ENCODE measurements around the gene TMF1. TPM values are rescaled to one million over a fixed set of nuclear protein-coding genes. Genes with fewer than 3 reads are reported as not detected.

TMF1 gene
- total RNA-seq, 1 donor from 2014 or later, result 34.4 TPM

DNA sequence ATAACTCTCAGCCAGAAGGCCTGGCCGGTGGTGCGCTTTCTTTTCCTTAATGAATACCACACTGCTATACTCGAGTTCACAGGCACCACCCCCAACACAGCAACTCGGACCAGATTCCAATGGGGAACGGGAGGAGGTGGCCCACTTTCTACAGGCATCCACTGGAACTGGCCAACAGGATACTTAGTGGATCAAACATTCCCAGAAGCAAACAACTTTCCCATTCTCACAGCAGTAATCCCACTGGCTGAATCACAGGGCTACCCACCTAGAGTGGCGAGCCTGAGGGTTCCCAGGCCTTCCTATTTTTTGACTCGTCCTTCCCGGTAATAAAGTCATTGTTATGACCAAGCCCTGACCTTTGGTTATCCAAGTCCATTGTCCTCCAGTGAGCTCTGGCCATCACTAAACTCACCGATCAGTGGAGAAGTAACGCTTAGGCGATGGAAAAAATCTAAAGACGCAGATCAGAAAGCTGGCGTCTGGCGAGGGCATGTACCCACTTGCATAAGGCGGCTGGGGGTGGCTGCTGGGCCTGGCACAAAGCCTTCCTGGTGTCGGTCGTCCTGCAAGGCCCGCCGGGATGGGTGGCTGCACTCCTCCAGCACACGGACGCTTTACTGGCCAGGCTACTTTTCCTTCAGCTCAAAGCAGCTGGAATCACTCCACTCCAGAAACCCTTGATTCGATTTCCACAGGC is 39.9 kb downstream of the TMF1 start:
- no peak for DNase-seq (ENCODE audit: extremely low spot score in 2 of 2)
- Histone ChIP-seq H3K9me3 (no peaks in the 10 kb centered on the region), H3K4me3 (peak overlapping the region; percentile 69 to 76), H3K27me3 (no peaks in the 10 kb centered on the region), H3K36me3 (peaks cover 0 to 7% of the 10 kb centered on the region in 2 donors), H3K27ac (peak overlapping the region; percentile 96), H3K4me1 (no peaks in the 10 kb centered on the region)
- peak in 1 of 2 donors; percentile 53 for TF ChIP-seq POLR2AphosphoS5 (IDR thresholded peaks at IDR 0.05; ENCODE audit: insufficient read depth in 1 of 2, low read depth in 1 of 2)
- TF ChIP-seq, protein P1, sequence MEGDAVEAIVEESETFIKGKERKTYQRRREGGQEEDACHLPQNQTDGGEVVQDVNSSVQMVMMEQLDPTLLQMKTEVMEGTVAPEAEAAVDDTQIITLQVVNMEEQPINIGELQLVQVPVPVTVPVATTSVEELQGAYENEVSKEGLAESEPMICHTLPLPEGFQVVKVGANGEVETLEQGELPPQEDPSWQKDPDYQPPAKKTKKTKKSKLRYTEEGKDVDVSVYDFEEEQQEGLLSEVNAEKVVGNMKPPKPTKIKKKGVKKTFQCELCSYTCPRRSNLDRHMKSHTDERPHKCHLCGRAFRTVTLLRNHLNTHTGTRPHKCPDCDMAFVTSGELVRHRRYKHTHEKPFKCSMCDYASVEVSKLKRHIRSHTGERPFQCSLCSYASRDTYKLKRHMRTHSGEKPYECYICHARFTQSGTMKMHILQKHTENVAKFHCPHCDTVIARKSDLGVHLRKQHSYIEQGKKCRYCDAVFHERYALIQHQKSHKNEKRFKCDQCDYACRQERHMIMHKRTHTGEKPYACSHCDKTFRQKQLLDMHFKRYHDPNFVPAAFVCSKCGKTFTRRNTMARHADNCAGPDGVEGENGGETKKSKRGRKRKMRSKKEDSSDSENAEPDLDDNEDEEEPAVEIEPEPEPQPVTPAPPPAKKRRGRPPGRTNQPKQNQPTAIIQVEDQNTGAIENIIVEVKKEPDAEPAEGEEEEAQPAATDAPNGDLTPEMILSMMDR (IDR thresholded peaks at IDR 0.05), result no peak
- intact Hi-C loops (cut with DNase I), result loop anchor here (2.0 to 5.0 kb wide), 2 partner anchors 39 to 75 kb away; no protein-coding TSS in a partner anchor

DNA sequence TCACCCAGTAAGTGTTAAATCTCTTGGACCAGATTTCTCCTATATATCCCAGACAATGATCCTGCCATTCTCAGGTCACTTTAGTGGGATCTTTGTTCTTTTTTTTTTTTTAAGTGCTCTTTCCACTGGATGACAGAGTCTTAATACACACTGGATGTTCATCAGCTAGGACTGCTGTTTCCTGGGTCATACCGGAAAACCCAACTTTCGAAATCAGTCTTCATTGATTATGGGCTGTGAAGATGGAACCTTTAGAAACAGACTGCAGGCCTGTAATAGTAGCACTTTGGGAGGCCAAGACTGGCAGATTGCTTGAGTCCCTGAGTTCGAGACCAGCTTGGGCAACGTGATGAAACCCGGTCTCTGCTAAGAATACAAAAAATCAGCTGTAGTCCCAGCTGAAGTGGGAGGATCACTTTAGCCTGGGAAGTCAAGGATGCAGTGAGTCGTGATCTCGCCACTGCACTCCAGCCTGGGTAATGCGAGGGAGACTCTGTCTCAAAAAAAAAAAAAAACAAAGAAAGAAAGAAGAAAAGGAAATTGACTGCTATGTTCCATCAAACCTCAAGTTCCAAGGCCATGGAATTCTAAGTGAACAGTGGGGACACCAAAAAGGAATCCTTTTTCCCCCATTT is 40.9 kb downstream of the TMF1 start:
- peaks cover 0 to 13% of the 10 kb centered on the region in 2 donors for H3K36me3 ChIP-seq
- H3K9me3 ChIP-seq, result no peaks in the 10 kb centered on the region
- TF ChIP-seq, protein P1 (IDR thresholded peaks at IDR 0.05), result no peak
- no peak for TF ChIP-seq POLR2AphosphoS5 (IDR thresholded peaks at IDR 0.05; ENCODE audit: insufficient read depth in 1 of 2, low read depth in 1 of 2)
- no peak for TF ChIP-seq POLR2A (IDR thresholded peaks at IDR 0.05)
- H3K27ac ChIP-seq, result peak overlapping the region; percentile 96
- intact Hi-C loops (cut with DNase I), result loop anchor here (5.0 kb wide), 1 partner anchor 76 kb away; no protein-coding TSS in a partner anchor
- H3K4me1 ChIP-seq, result peaks cover 4% of the 10 kb centered on the region
- H3K4me3 ChIP-seq, result no peak overlapping the region
- no peak for DNase-seq (ENCODE audit: extremely low spot score in 2 of 2)
- H3K27me3 ChIP-seq, result no peaks in the 10 kb centered on the region

DNA sequence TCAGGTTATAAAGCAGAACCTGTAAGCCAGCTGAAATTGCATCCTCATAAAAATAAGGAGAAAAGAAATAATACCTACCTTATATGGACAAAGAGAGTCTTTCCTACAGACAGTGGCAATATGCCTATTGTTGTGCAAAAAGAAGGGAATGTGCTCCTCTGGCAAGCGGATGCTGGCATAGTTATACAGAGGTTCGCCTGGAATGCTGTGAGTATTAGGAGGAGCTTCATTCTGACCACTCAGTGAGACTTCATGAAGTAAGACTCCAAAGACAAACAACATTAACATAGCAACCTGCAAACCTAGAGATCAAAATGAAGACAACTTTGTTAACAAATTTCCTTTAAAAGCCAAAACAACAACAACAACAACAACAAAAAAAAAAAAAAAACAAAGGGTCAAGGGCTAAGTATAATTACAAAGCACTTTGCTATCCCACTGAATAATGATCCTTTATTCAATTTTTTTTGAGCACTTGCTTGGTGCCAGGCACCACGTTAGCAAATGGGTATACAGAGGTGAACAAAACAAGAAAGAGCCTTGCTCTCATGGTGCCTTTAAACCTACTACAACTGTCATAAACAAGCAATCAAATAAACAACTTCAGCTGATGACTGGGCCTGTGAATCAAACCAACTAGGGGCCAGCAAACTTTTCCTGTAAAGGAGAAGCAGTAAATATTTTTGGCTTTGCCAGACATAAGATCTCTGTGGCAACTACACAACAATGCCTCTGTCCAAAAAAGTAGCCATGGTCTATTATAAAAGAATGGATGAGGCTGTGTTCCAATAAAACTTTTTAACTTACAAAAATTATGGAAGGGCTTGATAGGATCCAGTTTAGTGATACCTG is 42.3 kb downstream of the TMF1 start:
- H3K27ac ChIP-seq, result no peak overlapping the region
- DNase-seq (ENCODE audit: extremely low spot score in 2 of 2), result no peak

DNA sequence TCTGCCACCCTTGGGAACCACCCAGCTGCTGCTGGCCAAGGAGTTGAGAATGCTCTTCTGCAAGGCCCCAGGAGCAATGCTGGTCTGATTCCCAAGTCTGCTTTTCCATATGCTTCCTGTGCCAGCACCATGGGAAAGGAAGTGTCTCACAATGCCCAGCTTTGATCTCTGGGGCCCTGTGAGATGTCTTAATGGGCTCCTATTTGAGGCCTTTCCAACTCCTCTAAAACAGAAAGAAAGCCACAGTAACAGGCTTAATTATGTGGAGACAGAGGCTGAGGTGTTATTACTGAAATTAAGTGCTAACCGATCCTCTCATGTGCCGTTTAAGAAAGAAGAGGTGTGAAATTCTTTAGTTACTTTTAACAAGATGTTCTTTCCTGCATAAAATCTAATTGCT is 43.2 kb downstream of the TMF1 start:
- no peak overlapping the region for H3K4me3 ChIP-seq
- intact Hi-C loops (cut with DNase I), result no loop called here
- H3K36me3 ChIP-seq, result peaks cover 0 to 16% of the 10 kb centered on the region in 2 donors
- no peaks in the 10 kb centered on the region for H3K9me3 ChIP-seq
- no peak for DNase-seq (ENCODE audit: extremely low spot score in 2 of 2)
- no peak overlapping the region for H3K27ac ChIP-seq
- no peaks in the 10 kb centered on the region for H3K27me3 ChIP-seq
- no peak for TF ChIP-seq POLR2A (IDR thresholded peaks at IDR 0.05)
- TF ChIP-seq, protein P1 (IDR thresholded peaks at IDR 0.05), result no peak
- no peak for TF ChIP-seq POLR2AphosphoS5 (IDR thresholded peaks at IDR 0.05; ENCODE audit: insufficient read depth in 1 of 2, low read depth in 1 of 2)
- H3K4me1 ChIP-seq, result peaks cover 4% of the 10 kb centered on the region

More for the DNA sequence above, 42.3 kb downstream of the TMF1 start:
- H3K27me3 ChIP-seq, result no peaks in the 10 kb centered on the region
- H3K4me3 ChIP-seq, result no peak overlapping the region
- intact Hi-C loops (cut with DNase I), result loop anchor here (5.0 kb wide), 1 partner anchor 78 kb away; no protein-coding TSS in a partner anchor
- no peak for TF ChIP-seq POLR2A (IDR thresholded peaks at IDR 0.05)
- TF ChIP-seq, protein P1 (IDR thresholded peaks at IDR 0.05), result no peak
- no peak for TF ChIP-seq POLR2AphosphoS5 (IDR thresholded peaks at IDR 0.05; ENCODE audit: insufficient read depth in 1 of 2, low read depth in 1 of 2)
- peaks cover 4% of the 10 kb centered on the region for H3K4me1 ChIP-seq
- H3K36me3 ChIP-seq, result peaks cover 0 to 15% of the 10 kb centered on the region in 2 donors
- no peaks in the 10 kb centered on the region for H3K9me3 ChIP-seq

Data from vagina (tissue), 2 donors.